K562 (cell line): ENCODE results near the gene SEMA4F. TPM values are rescaled to one million over a fixed set of nuclear protein-coding genes. Genes with fewer than 3 reads are reported as not detected.

ENCODE experiments used
- ATAC-seq: fragments of 200-7000 bp; cut with Tn5 transposase; 3 replicates; pipeline ENCODE4 v1.9.1; 2020; ENCODE audit warnings: moderate library complexity
- BruUV-seq: library from RNA; stranded (reverse); fragments of 400-500 nt; replicated peaks from 2 replicates; lab custom pipeline; 2021; lab: Mats Ljungman, UMichigan
- CTCF ChIA-PET: fragments of 300-600 bp; formaldehyde crosslinking; extraction: SDS; loops from one replicate; lab custom pipeline; 2021; ENCODE audit warnings: low intra/inter-chr PET ratio; lab: Yijun Ruan, JAX
- POLR2A ChIA-PET: fragments of 300-600, 350-650 bp; sonication (Branson Sonifier 250); formaldehyde crosslinking; extraction: SDS; loops from one replicate; lab custom pipeline; 2021; ENCODE audit warnings: antibody characterized with exemption, inconsistent platforms; lab: Yijun Ruan, JAX
- DNase-seq, 4 experiments: peaks; one replicate each; pipeline versions ENCODE4 v3.0.0 to v3.0.0-alpha.2; 2011 to 2018; ENCODE audit warnings: low spot score in 3 of 4, mixed read lengths in 3 of 4; ENCODE audit errors: extremely low read depth in 1 of 4
- FAIRE-seq: peaks from 2 replicates; lab custom pipeline; 2011; peaks lifted over from hg19 to GRCh38; lab: Jason Lieb, UNC
- H2AFZ ChIP-seq: 2 replicates; pipeline ENCODE4 v1.6.0; 2011; ENCODE audit warnings: low read depth, low read length, control low read depth, inconsistent platforms
- H3K27ac ChIP-seq: fragments of 200-600 bp; 3 replicates; pipeline ENCODE4 v1.8.0; 2011; ENCODE audit warnings: low read depth, mild to moderate bottlenecking, control low read depth, inconsistent platforms, low read length, moderate library complexity, mixed read lengths; ENCODE audit errors: extremely low read depth
- H3K27me3 ChIP-seq, 2 experiments: fragments of 300-600 bp in 1 of 2; 2 replicates in 1 of 2; 3 replicates in 1 of 2; pipeline versions ENCODE4 v1.6.0 to v1.8.0; 2011; ENCODE audit warnings: inconsistent platforms in 2 of 2, low read length in 2 of 2, mild to moderate bottlenecking in 1 of 2, mixed read lengths in 1 of 2, moderate library complexity in 1 of 2; ENCODE audit not compliant: control insufficient read depth in 2 of 2, insufficient read depth in 2 of 2
- H3K36me3 ChIP-seq: fragments of 300-600 bp; 3 replicates; pipeline ENCODE4 v1.8.0; 2011; ENCODE audit warnings: mild to moderate bottlenecking, low read length, inconsistent platforms; ENCODE audit not compliant: control insufficient read depth, insufficient read depth
- H3K4me1 ChIP-seq, 2 experiments: fragments of 200-600 bp in 1 of 2; replicated peaks in 1 of 2; 2 replicates in 1 of 2; 3 replicates in 1 of 2; pipeline versions ENCODE4 v1.5.1 to v1.8.0; 2011; ENCODE audit warnings: inconsistent platforms in 2 of 2, low read length in 2 of 2, mild to moderate bottlenecking in 1 of 2, mixed read lengths in 1 of 2, moderate library complexity in 1 of 2; ENCODE audit not compliant: control insufficient read depth in 2 of 2, insufficient read depth in 2 of 2
- H3K4me2 ChIP-seq: 2 replicates; pipeline ENCODE4 v1.6.1; 2011; ENCODE audit warnings: low read length, control low read depth, inconsistent platforms, mixed read lengths; ENCODE audit not compliant: insufficient read depth
- H3K4me3 ChIP-seq: fragments of 200-600 bp; sonication (generic), shearing (Covaris generic); 2 replicates; pipeline ENCODE4 v1.5.1; 2016; ENCODE audit warnings: control low read depth, inconsistent platforms
- H3K79me2 ChIP-seq: fragments of 200-600 bp; 3 replicates; pipeline ENCODE4 v1.8.0; 2011; ENCODE audit warnings: low read length, inconsistent platforms; ENCODE audit not compliant: control insufficient read depth, insufficient read depth
- H3K9ac ChIP-seq, 2 experiments: 2 replicates each; pipeline versions ENCODE4 v1.6.0 to v1.6.1; 2011; ENCODE audit warnings: low read depth in 2 of 2, low read length in 2 of 2, control low read depth in 1 of 2, inconsistent platforms in 1 of 2, mild to moderate bottlenecking in 1 of 2, mixed read lengths in 1 of 2; ENCODE audit not compliant: insufficient read depth in 1 of 2
- H3K9me1 ChIP-seq: one replicate; pipeline ENCODE4 v1.6.0; 2011; ENCODE audit warnings: inconsistent platforms, mild to moderate bottlenecking, low read length, moderate library complexity; ENCODE audit not compliant: control insufficient read depth, insufficient read depth
- H3K9me3 ChIP-seq: replicated peaks from 2 replicates; pipeline ENCODE4 v1.5.1; 2011; ENCODE audit warnings: low read depth, low read length, inconsistent platforms; ENCODE audit not compliant: control insufficient read depth, insufficient read depth
- H4K20me1 ChIP-seq: replicated peaks from 2 replicates; pipeline ENCODE4 v1.6.1; 2011; ENCODE audit warnings: low read length, inconsistent platforms, mixed read lengths; ENCODE audit not compliant: control insufficient read depth, insufficient read depth
- ATF7 ChIP-seq: fragments of 450-650 bp; IDR thresholded peaks from 2 replicates; pipeline ENCODE4 v1.7.1; 2014; ENCODE audit warnings: mild to moderate bottlenecking, moderate library complexity
- BACH1 ChIP-seq: fragments of 200-800 bp; sonication (Bioruptor generic); IDR thresholded peaks from 2 replicates; pipeline ENCODE4 v1.6.1; 2016; ENCODE audit warnings: missing genetic modification characterization, missing compliant biosample characterization
- C11orf30 ChIP-seq: fragments of 450-650 bp; IDR thresholded peaks from 2 replicates; pipeline ENCODE4 v1.6.1; 2016; ENCODE audit warnings: low read depth, mild to moderate bottlenecking
- CEBPB ChIP-seq: fragments of 450-650 bp; IDR thresholded peaks from 2 replicates; pipeline ENCODE4 v1.6.1; 2016; ENCODE audit warnings: missing genetic modification characterization, missing compliant biosample characterization
- CEBPG ChIP-seq, 3 experiments: fragments of 200-800 bp in 1 of 3; sonication (Bioruptor generic) in 1 of 3; sonication (generic) in 1 of 3; formaldehyde crosslinking in 1 of 3; IDR thresholded peaks in 2 of 3; conservative IDR thresholded peaks in 1 of 3; 2 replicates each; pipeline versions ENCODE4 v1.6.1 to v1.8.0; 2016 to 2022; ENCODE audit warnings: missing compliant biosample characterization in 2 of 3, missing genetic modification characterization in 2 of 3, mild to moderate bottlenecking in 1 of 3, missing genetic modification reagents in 1 of 3
- RNF219 ChIP-seq: fragments of 250-450 bp; sonication (Bioruptor Pico); IDR thresholded peaks from 2 replicates; pipeline ENCODE4 v1.5.0; 2022; ENCODE audit warnings: mild to moderate bottlenecking
- SOX6 ChIP-seq: fragments of 450-650 bp; IDR thresholded peaks from 2 replicates; pipeline ENCODE4 v1.6.1; 2014; ENCODE audit warnings: mild to moderate bottlenecking
- TFE3 ChIP-seq: fragments of 450-650 bp; formaldehyde crosslinking; IDR thresholded peaks from 2 replicates; pipeline ENCODE4 v1.4.0; 2020; ENCODE audit warnings: mild to moderate bottlenecking, mixed read lengths
- WHSC1 ChIP-seq: IDR thresholded peaks from one replicate; pipeline ENCODE4 v1.6.1; 2012; ENCODE audit warnings: low read length, control low read depth, inconsistent platforms
- ZBTB12 ChIP-seq: fragments of 250-450 bp; sonication (Bioruptor Pico); IDR thresholded peaks from 2 replicates; pipeline ENCODE4 v1.4.0; 2020
- ZNF140 ChIP-seq: fragments of 250-450 bp; sonication (Bioruptor Pico); IDR thresholded peaks from 2 replicates; pipeline ENCODE4 v1.8.0; 2021; ENCODE audit warnings: moderate library complexity, mild to moderate bottlenecking, inconsistent platforms
- ZNF398 ChIP-seq: fragments of 250-450 bp; sonication (Bioruptor Pico); IDR thresholded peaks from 2 replicates; pipeline ENCODE4 v1.8.0; 2021; ENCODE audit warnings: moderate library complexity, mild to moderate bottlenecking, inconsistent platforms
- ZNF408 ChIP-seq: fragments of 250-450 bp; sonication (Bioruptor Pico); IDR thresholded peaks from 2 replicates; pipeline ENCODE4 v1.4.0; 2020; ENCODE audit warnings: low read depth, mild to moderate bottlenecking, moderate library complexity
- ZNF584 ChIP-seq: fragments of 200-800 bp; sonication (Bioruptor generic); IDR thresholded peaks from 2 replicates; pipeline ENCODE4 v1.6.1; 2016; ENCODE audit warnings: low read depth, mild to moderate bottlenecking, missing genetic modification characterization, missing compliant biosample characterization
- ZNF699 ChIP-seq: fragments of 250-450 bp; sonication (Bioruptor Pico); IDR thresholded peaks from 2 replicates; pipeline ENCODE4 v1.8.0; 2021; ENCODE audit warnings: mild to moderate bottlenecking, moderate library complexity; ENCODE audit not compliant: insufficient replicate concordance
- ZNF780A ChIP-seq: fragments of 250-450 bp; sonication (Bioruptor Pico); IDR thresholded peaks from 2 replicates; pipeline ENCODE4 v1.5.0; 2021; ENCODE audit warnings: mild to moderate bottlenecking
- WGBS: fragments of 100-300 bp; shearing (Covaris generic); methylation state at CpG from one replicate; pipeline ENCODE4 v1.1.6; 2016; ENCODE audit warnings: low coverage, mixed read lengths; ENCODE audit not compliant: insufficient coverage; ENCODE audit errors: missing lambda C conversion rate; 5-methylcytosine and 5-hydroxymethylcytosine counted together
- in situ Hi-C: fragments of 300-500 bp; cut with MboI; formaldehyde crosslinking; loops from 4 replicates; pipeline ENCODE4 v1.15.0; 2018; ENCODE audit warnings: inconsistent platforms, mixed read lengths
- intact Hi-C: fragments of 100-400 bp; cut with micrococcal nuclease; formaldehyde crosslinking; loops from 2 replicates; pipeline ENCODE4 v1.14.2; 2022
- polyA plus RNA-seq, 8 experiments: library from polyadenylated mRNA; depleted of rRNA in 4 of 8; stranded (reverse) in 5 of 8; unstranded in 3 of 8; fragments of >200 nt; fragmentation: Nextera tagmentation in 2 of 8; fragmentation: Illumina TruSeq in 1 of 8; extraction: Ambion mirVana in 2 of 8; extraction: Trizol in 1 of 8; gene quantifications; 2 replicates each; pipeline versions ENCODE4 v1.2.1 to v1.2.3, GENCODE V29; 2011 to 2014; ENCODE audit warnings: inconsistent platforms in 1 of 8, missing spikeins in 1 of 8
- total RNA-seq, 7 experiments: library from RNA; depleted of rRNA in 6 of 7; stranded (reverse); fragments of >200 nt in 6 of 7; fragmentation: Illumina TruSeq in 2 of 7; extraction: Trizol in 2 of 7; gene quantifications; 2 replicates each; pipeline versions ENCODE4 v1.2.1 to v1.2.3, GENCODE V29; 2011 to 2021; ENCODE audit warnings: low replicate concordance in 1 of 7

SEMA4F gene
- total and polyA plus RNA-seq, 9 of the 15 experiments (the other 6 are each of a cell fraction or from before 2014, with no cell fraction given), result 0.08 to 1.6 (median 0.33) TPM

- Histone ChIP-seq H3K4me1 (no peaks in the 10 kb centered on the region), H3K27me3 (peaks cover 4 to 12% of the 10 kb centered on the region in 2 experiments; a peak in 3 of 5 replicates), H3K79me2 (no peaks in the 10 kb centered on the region), H3K4me2 (no peak overlapping the region), H3K9ac (no peak overlapping the region), H3K9me3 (no peaks in the 10 kb centered on the region), H3K27ac (no peak overlapping the region), H3K36me3 (no peaks in the 10 kb centered on the region), H3K4me3 (no peak overlapping the region), H2AFZ (no peak overlapping the region), H3K9me1 (no peaks in the 10 kb centered on the region), H4K20me1 (no peaks in the 10 kb centered on the region)
- DNase-seq, result no peak
- ChIA-PET CTCF (no interaction called here), POLR2A (interaction anchor here (0.5 kb wide), 1 partner anchor 8 kb away, joined by 3 read pairs; no protein-coding TSS in a partner anchor)
- intact Hi-C loops, result no loop called here
- no TSS peak for BruUV-seq
- ATAC-seq, result no peak
- 1% methylated on average over 6 of the region's 6 CpGs for WGBS
- in situ Hi-C loops, result loop anchor here (5.0 to 25.0 kb wide), 2 partner anchors 174 to 909 kb away; no protein-coding TSS in a partner anchor
- FAIRE-seq, result no peak
- TF ChIP-seq SOX6, result peak; percentile 44; the same call in 1 of the 2 replicates
- no peak for TF ChIP-seq CEBPG (CRISPR knock-in tag; IDR thresholded peaks at IDR 0.05)
- TF ChIP-seq CEBPG (tag; conservative IDR thresholded peaks at IDR 0.05 in 1 of 2, IDR thresholded peaks at IDR 0.05 in 1 of 2), result peak; percentile 52 to 72; a peak in 2 of 4 replicates
- TF ChIP-seq ZBTB12 (CRISPR knock-in tag), result no peak
- no peak for TF ChIP-seq ZNF140 (CRISPR knock-in tag)
- peak; percentile 80 for TF ChIP-seq CEBPB (tag)
- no peak for TF ChIP-seq ZNF699 (CRISPR knock-in tag)
- TF ChIP-seq ZNF408 (CRISPR knock-in tag), result no peak
- no peak for TF ChIP-seq ATF7
- TF ChIP-seq ZNF584, result no peak
- no peak for TF ChIP-seq ZNF780A (CRISPR knock-in tag)
- no peak for TF ChIP-seq ZNF398 (CRISPR knock-in tag)
- no peak for TF ChIP-seq WHSC1
- TF ChIP-seq RNF219, result no peak
- TF ChIP-seq C11orf30, result no peak
- peak; percentile 62 for TF ChIP-seq TFE3 (CRISPR knock-in tag)
- TF ChIP-seq BACH1, result no peak
Observed at GRCh38 chr2:74703373-74703772, 49.3 kb downstream of the SEMA4F start.
